HG02938 (cell line): ENCODE measurements around the gene TBC1D9B.

Source experiments
- ATAC-seq: cut with Tn5 transposase; IDR thresholded peaks from one replicate; pipeline ENCODE4 v1.9.1; 2021; ENCODE audit warnings: mild to moderate bottlenecking, moderate library complexity; ENCODE audit not compliant: unreplicated experiment

The TBC1D9B gene

GRCh38 chr5:179822059-179822432 is 85.7 kb downstream of the TBC1D9B start:
- ATAC-seq = no peak

- ATAC-seq = peak; percentile 43
Observed at GRCh38 chr5:179821298-179822058, 86.2 kb downstream of the TBC1D9B start.

- peak; percentile 34 for ATAC-seq
Observed at GRCh38 chr5:179820483-179821297, 87.0 kb downstream of the TBC1D9B start, which contains the start of gene SQSTM1. Gene SQSTM1, plus strand, starts transcription at chr5:179820905. Its CDS starts 32 bp downstream, at chr5:179820937.

- ATAC-seq = no peak
Observed at GRCh38 chr5:179820127-179820482, 87.6 kb downstream of the TBC1D9B start.

- no peak for ATAC-seq
Observed at GRCh38 chr5:179819296-179820126, 88.2 kb downstream of the TBC1D9B start.

- ATAC-seq = peak; percentile 50
Observed at GRCh38 chr5:179818746-179819295, 88.9 kb downstream of the TBC1D9B start.

GRCh38 chr5:179817890-179818745 is 89.6 kb downstream of the TBC1D9B start:
- no peak for ATAC-seq

GRCh38 chr5:179817470-179817840 is 90.2 kb downstream of the TBC1D9B start:
- ATAC-seq = no peak

- ATAC-seq = no peak
Observed at GRCh38 chr5:179816796-179817469, 90.8 kb downstream of the TBC1D9B start.

- no peak for ATAC-seq
Observed at GRCh38 chr5:179816401-179816795, 91.3 kb downstream of the TBC1D9B start.

- ATAC-seq = no peak
Observed at GRCh38 chr5:179815491-179816249, 92.0 kb downstream of the TBC1D9B start.

- ATAC-seq = no peak
Observed at GRCh38 chr5:179814090-179814489, 93.6 kb downstream of the TBC1D9B start.

GRCh38 chr5:179812997-179813607 is 94.6 kb downstream of the TBC1D9B start:
- ATAC-seq = no peak

- no peak for ATAC-seq
Observed at GRCh38 chr5:179812135-179812825, 95.4 kb downstream of the TBC1D9B start.
